Liver (tissue), 9 donors: ENCODE measurements around the gene PLCL1. TPM values are rescaled to one million over a fixed set of nuclear protein-coding genes. Genes with fewer than 3 reads are reported as not detected.
A peak's percentile ranks its signal among the peaks of the same experiment; 100 is the strongest.

Experiments
- DNase-seq: peaks from one replicate; pipeline ENCODE4 v3.0.0-alpha.2; 2017; ENCODE audit warnings: low spot score
- H3K27ac ChIP-seq, 2 donors: one replicate each; pipeline ENCODE4 v1.7.0; 2013; ENCODE audit warnings: inconsistent platforms in 2 of 2, low read length in 2 of 2, control low read depth in 1 of 2, low read depth in 1 of 2, mild to moderate bottlenecking in 1 of 2
- H3K27me3 ChIP-seq, 4 donors: one replicate each; pipeline versions ENCODE4 v1.6.1 to v1.7.0; 2013; ENCODE audit warnings: low read length in 3 of 4, inconsistent platforms in 1 of 4, mild to moderate bottlenecking in 1 of 4, moderate library complexity in 1 of 4; ENCODE audit not compliant: control insufficient read depth in 4 of 4, insufficient read depth in 4 of 4
- H3K36me3 ChIP-seq, 4 donors: one replicate each; pipeline versions ENCODE4 v1.6.1 to v1.7.0; 2013; ENCODE audit warnings: low read length in 3 of 4, mild to moderate bottlenecking in 3 of 4, low read depth in 1 of 4, moderate library complexity in 1 of 4; ENCODE audit not compliant: control insufficient read depth in 4 of 4, insufficient read depth in 3 of 4
- H3K4me1 ChIP-seq, 4 donors: one replicate each; pipeline versions ENCODE4 v1.6.1 to v1.7.0; 2013; ENCODE audit warnings: low read length in 3 of 4, mild to moderate bottlenecking in 3 of 4, moderate library complexity in 1 of 4; ENCODE audit not compliant: control insufficient read depth in 4 of 4, insufficient read depth in 4 of 4
- H3K4me3 ChIP-seq, 3 donors: one replicate each; pipeline versions ENCODE4 v1.6.1 to v1.7.0; 2013; ENCODE audit warnings: low read length in 3 of 3, control low read depth in 1 of 3, low read depth in 1 of 3, mild to moderate bottlenecking in 1 of 3
- H3K9ac ChIP-seq, 2 donors: one replicate each; pipeline ENCODE4 v1.7.0; 2013; ENCODE audit warnings: low read length in 2 of 2, mild to moderate bottlenecking in 2 of 2, moderate library complexity in 2 of 2, control low read depth in 1 of 2, low read depth in 1 of 2
- H3K9me3 ChIP-seq, 4 donors: one replicate each; pipeline versions ENCODE4 v1.6.1 to v1.7.0; 2013; ENCODE audit warnings: low read length in 3 of 4; ENCODE audit not compliant: control insufficient read depth in 4 of 4
- EGR1 ChIP-seq, 2 donors: IDR thresholded peaks; 2 replicates each; pipeline ENCODE4 v1.6.1; 2016 to 2018; ENCODE audit warnings: antibody characterized with exemption in 2 of 2, low read depth in 2 of 2
- GABPA ChIP-seq, 2 donors: IDR thresholded peaks in 1 of 2; conservative IDR thresholded peaks in 1 of 2; 2 replicates each; pipeline ENCODE4 v1.6.1; 2016; ENCODE audit warnings: antibody characterized with exemption in 2 of 2, mild to moderate bottlenecking in 1 of 2, moderate library complexity in 1 of 2
- HNF4G ChIP-seq: IDR thresholded peaks from 2 replicates; pipeline ENCODE4 v1.6.1; 2016; ENCODE audit warnings: antibody characterized with exemption
- NR2F2 ChIP-seq: IDR thresholded peaks from 2 replicates; pipeline ENCODE4 v1.6.1; 2016; ENCODE audit warnings: antibody characterized with exemption
- RAD21 ChIP-seq, 2 donors: IDR thresholded peaks; 2 replicates each; pipeline ENCODE4 v1.6.1; 2016; ENCODE audit warnings: antibody characterized with exemption in 2 of 2, mild to moderate bottlenecking in 2 of 2
- REST ChIP-seq: IDR thresholded peaks from 2 replicates; pipeline ENCODE4 v1.6.1; 2016; ENCODE audit warnings: antibody characterized with exemption, mild to moderate bottlenecking
- RXRA ChIP-seq, 2 donors: IDR thresholded peaks; 2 replicates each; pipeline ENCODE4 v1.6.1; 2017 to 2018; ENCODE audit warnings: antibody characterized with exemption in 2 of 2, mild to moderate bottlenecking in 1 of 2
- TAF1 ChIP-seq: conservative IDR thresholded peaks from 2 replicates; pipeline ENCODE4 v1.6.1; 2016; ENCODE audit warnings: antibody characterized with exemption, mild to moderate bottlenecking
- YY1 ChIP-seq: IDR thresholded peaks from 2 replicates; pipeline ENCODE4 v1.6.1; 2016; ENCODE audit warnings: antibody characterized with exemption, mild to moderate bottlenecking
- ZBTB33 ChIP-seq: IDR thresholded peaks from 2 replicates; pipeline ENCODE4 v1.6.1; 2016; ENCODE audit warnings: antibody characterized with exemption
- WGBS: extraction: QIAGEN DNeasy Blood & Tissue Kit; methylation state at CpG from one replicate; pipeline ENCODE4 v1.1.7; 2013; 5-methylcytosine and 5-hydroxymethylcytosine counted together
- polyA plus RNA-seq, 2 donors: library from polyadenylated mRNA; stranded (reverse) in 1 of 2; unstranded in 1 of 2; fragments of 200-250 nt in 1 of 2; fragments of >200 nt in 1 of 2; fragmentation: Nextera tagmentation in 1 of 2; extraction: Ambion mirVana in 1 of 2; gene quantifications; one replicate each; pipeline versions ENCODE4 v1.2.1 to v1.2.3, GENCODE V29; 2013 to 2015
- total RNA-seq, 2 donors: library from RNA; depleted of rRNA; stranded (reverse); fragments of >200 nt; gene quantifications; one replicate each; pipeline ENCODE4 v1.2.3, GENCODE V29; 2014
- TF ChIP-seq, protein P1 (sequence below): IDR thresholded peaks from 2 replicates; pipeline ENCODE4 v1.6.1; 2016; ENCODE audit warnings: antibody characterized with exemption
- TF ChIP-seq, protein P2 (sequence below): fragments of 150-350 bp; IDR thresholded peaks from 2 replicates; pipeline ENCODE4 v1.5.1; 2017; ENCODE audit warnings: improper control_type of control experiment, low read depth, low read length; ENCODE audit not compliant: missing input control
- donor health status: healthy.
- donor health status: healthy.
- donor health status: healthy.
- donor health status: healthy.
- donor health status: healthy.

PLCL1 gene
- total and polyA plus RNA-seq, 4 donors, result 0.08 to 0.59 (median 0.31) TPM

DNA sequence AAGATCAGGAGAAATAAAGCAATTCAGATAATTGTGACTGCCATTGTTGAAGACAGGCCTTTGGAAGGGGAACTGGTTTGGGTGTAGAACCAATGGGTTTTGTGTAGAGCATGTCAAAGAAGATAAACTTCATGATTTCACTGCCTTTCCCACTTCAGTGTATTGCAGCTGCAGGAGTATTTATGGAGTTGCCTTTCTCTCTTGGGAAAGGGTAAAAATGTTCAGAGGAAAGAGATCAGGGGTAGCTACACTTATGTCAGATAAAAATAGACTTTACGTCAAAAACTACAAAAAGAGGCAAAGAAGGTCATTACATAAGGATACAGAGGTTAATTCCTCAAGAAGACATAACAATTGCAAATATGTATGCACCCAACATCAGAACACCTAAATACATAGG, 249.4 kb downstream of the PLCL1 start:
- no peaks in the 10 kb centered on the region for H3K36me3 ChIP-seq
- no peaks in the 10 kb centered on the region for H3K27me3 ChIP-seq
- no peaks in the 10 kb centered on the region for H3K4me1 ChIP-seq
- no peak overlapping the region for H3K27ac ChIP-seq
- H3K9me3 ChIP-seq, result no peaks in the 10 kb centered on the region
- no peak for DNase-seq
- no peak overlapping the region for H3K9ac ChIP-seq
- 90% methylated on average over 1 of the region's 1 CpG for WGBS
- TF ChIP-seq RAD21 (IDR thresholded peaks at IDR 0.05) (no peak), GABPA (IDR thresholded peaks at IDR 0.05 in 1 of 2, conservative IDR thresholded peaks at IDR 0.05 in 1 of 2) (no peak), HNF4G (no peak), TAF1 (no peak), RXRA (IDR thresholded peaks at IDR 0.05) (no peak), REST (no peak), YY1 (no peak), NR2F2 (no peak), EGR1 (IDR thresholded peaks at IDR 0.05; ENCODE audit: low read depth in 2 of 2) (no peak)
- TF ChIP-seq, protein P1, sequence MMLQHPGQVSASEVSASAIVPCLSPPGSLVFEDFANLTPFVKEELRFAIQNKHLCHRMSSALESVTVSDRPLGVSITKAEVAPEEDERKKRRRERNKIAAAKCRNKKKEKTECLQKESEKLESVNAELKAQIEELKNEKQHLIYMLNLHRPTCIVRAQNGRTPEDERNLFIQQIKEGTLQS, result no peak
- TF ChIP-seq, protein P2, sequence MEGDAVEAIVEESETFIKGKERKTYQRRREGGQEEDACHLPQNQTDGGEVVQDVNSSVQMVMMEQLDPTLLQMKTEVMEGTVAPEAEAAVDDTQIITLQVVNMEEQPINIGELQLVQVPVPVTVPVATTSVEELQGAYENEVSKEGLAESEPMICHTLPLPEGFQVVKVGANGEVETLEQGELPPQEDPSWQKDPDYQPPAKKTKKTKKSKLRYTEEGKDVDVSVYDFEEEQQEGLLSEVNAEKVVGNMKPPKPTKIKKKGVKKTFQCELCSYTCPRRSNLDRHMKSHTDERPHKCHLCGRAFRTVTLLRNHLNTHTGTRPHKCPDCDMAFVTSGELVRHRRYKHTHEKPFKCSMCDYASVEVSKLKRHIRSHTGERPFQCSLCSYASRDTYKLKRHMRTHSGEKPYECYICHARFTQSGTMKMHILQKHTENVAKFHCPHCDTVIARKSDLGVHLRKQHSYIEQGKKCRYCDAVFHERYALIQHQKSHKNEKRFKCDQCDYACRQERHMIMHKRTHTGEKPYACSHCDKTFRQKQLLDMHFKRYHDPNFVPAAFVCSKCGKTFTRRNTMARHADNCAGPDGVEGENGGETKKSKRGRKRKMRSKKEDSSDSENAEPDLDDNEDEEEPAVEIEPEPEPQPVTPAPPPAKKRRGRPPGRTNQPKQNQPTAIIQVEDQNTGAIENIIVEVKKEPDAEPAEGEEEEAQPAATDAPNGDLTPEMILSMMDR, result no peak
- H3K4me3 ChIP-seq, result no peak overlapping the region

GRCh38 chr2:198054299-198054698, 249.9 kb downstream of the PLCL1 start:
- H3K36me3 ChIP-seq, result no peaks in the 10 kb centered on the region
- no peak for DNase-seq
- no peak overlapping the region for H3K9ac ChIP-seq
- 40% methylated on average over 1 of the region's 1 CpG for WGBS
- no peak overlapping the region for H3K4me3 ChIP-seq
- H3K27ac ChIP-seq, result no peak overlapping the region
- TF ChIP-seq RAD21 (IDR thresholded peaks at IDR 0.05) (peak; percentile 9 to 53), ZBTB33 (no peak)
- no peaks in the 10 kb centered on the region for H3K9me3 ChIP-seq
- H3K27me3 ChIP-seq, result no peaks in the 10 kb centered on the region
- H3K4me1 ChIP-seq, result no peaks in the 10 kb centered on the region
